Measurements from ENCODE around the gene SERPINB3.
"Not testable (repeated sequence)": the region's sequence is repeated elsewhere in the genome, so short reads cannot be mapped to it uniquely, and the experiment has no call there.

Gene SERPINB3

DNA sequence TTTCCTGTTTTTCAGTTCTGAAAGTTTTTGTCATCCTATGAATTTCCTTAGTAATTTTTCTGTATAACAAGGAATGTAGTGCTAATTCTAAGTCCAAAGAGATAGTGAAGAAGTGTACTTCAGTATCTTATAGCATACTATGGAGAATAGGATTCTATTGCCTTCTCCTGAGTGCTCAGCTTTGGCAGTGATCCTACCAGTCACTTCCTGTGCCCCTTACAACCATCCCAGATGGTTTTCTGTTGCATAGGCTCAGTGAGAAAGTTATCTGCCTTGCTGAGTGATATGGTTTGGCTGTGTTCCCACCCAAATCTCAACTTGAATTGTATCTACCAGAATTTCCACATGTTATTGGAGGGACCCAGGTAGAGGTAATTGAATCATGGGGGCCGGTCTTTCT, 17.0 kb downstream of the SERPINB3 start:
- DNase-seq, result not testable (repeated sequence)

DNA sequence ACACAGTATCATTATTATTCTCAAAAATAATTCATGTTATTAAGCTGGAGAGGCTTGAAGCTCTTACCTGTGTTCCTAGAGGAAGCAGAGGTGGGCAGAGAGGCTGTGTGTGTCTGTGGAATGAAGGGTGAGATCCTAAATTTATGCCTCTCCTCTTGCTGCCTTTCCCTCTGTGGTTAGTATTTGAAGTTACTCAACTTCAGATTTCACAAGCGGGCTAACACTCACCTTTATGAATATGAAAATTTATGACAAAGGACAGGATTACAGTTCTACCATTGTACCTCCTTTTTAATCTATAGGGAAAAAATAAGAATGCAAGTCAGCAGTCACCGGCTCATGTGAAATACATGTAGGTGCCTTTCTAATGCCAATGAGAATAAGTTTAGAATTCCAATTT, 17.6 kb downstream of the SERPINB3 start, which contains the start of gene SERPINB4:
TSS of gene SERPINB4 (minus strand) at position 115 of the 400 bp plus-strand sequence. CDS start 679 bp downstream, outside the sequence.
- DNase-seq, result not testable (repeated sequence)

DNA sequence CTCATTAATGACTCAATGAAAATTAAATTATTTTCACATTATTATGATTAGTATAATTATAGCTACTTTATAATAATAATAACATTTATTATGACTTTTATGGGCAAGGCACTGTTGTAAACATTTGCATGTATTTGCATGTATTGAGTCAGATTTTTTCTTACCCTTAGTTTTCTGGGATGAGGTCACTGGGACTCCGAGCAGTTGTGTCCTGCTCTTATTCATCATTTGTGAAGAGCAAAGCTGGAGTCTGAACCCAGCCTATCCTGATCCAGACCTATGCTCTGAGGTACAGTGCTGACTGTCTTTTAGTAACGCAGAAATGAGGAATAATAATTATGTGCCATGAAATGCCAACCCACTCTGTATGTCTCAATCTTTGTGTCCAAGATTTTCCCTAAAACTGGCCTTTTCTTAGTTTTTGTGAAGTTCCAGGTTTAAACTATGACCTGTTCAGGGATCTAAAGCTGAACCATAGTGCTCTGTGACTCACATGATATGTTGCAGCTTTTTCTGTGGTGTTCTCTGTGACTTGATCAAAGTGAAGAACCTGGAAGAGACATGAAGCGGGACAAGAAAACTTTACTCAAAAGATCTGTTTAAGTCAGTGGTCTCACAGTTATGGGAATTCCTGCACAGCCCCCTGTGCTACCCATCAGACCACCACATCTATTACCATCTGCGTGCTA, 18.9 kb downstream of the SERPINB3 start:
- not testable (repeated sequence) for DNase-seq

DNA sequence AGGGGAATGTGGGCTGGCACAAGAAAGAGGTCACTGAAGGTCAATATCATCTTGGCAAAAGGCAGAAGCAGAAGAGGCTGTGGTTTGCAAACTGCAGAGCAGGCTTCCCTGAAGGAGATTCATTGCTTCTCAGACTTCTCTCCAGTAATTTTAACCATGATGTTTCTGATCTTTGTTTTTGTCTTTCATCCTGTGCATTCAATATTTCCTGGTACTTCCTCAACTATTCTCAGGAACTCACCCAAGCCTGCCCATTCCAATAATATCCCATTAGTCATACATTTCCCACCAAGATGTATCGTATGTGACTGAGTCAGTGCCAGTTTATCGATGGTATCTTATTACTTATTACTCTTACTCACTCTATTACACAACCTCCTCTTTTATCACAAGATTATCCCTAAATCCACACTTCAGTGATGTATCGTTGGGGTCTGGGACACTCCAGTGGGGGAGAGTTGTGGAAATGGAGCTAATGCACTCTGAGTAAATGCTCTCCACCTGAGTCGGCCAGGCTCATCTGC, 20.5 kb downstream of the SERPINB3 start:
- DNase-seq, result not testable (repeated sequence)

DNA sequence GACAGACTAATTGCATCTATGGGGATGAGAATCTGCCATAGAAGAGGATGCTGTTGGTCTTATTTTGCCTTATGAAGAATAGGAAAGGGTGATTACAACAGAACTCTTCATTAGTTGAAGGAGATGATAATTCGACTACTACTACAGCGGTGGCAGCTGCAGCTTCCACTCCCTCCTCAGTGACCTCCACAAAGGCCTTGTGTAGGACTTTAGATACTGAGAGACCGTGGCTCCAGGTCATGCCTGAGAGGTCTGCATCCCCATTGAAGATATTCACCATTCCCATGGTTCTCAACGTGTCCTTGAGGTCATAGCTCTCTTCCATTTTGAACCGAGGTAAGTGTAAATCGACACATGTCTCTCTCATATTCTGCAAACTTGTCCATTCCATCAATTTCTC, 24.0 kb downstream of the SERPINB3 start:
- DNase-seq, result no peak

DNA sequence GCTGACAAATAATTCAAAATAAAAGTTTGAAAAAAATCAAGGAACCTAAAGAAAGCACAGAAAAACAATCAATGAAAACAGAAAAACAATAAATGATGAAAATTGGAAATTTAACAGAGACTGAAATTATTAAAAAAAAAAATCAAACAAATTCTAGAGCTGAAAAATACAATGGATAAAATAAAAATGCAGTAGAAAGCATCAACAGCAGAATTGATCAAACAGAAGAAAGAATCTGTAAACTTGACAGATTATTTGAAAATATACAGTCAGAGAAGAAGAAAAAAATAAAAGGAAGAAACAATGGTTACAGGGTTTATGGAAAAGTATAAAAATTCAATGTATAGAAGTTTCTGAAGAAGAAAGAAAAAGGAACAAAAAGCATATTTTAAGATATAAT, 33.9 kb downstream of the SERPINB3 start:
- no peak for DNase-seq

DNA sequence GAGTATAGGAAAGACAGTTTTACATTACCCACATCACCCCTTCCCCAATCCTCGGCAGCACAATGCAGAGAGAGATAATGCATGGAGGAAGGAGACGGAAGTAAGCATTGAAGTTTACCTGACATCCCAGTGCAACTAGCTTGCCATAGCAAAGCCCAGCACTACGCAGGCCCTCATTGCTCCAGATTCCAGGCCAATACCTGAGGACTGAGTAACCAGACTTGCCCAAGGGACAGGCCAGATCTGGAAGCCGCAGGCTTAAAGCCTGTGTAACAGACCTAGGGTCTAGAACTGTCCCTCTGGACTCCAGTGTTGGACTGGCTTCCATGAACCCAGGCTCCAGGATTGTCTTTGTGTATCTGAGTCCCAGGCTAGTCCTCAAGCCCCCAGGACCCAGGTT, 35.3 kb downstream of the SERPINB3 start:
- no peak for DNase-seq

DNA sequence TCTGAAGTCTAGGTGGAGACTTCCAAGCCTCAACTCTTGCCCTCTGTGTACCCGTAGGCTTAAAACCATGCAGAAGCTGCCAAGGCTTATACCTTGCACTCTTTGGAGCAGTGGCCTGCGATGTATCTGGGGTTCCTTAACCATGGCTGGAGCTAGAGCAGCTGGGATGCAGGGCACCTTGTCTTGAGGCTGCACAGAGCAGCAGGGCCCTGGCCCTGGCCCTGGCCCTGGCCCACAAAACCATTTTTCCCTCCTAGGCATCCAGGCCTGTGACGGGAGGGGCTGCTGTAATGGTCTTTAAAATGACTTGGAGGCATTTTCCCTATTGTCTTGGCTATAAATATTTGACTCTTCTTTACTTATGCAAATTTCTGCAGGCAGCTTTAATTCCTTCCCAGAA, 36.8 kb downstream of the SERPINB3 start:
- no peak for DNase-seq

DNA sequence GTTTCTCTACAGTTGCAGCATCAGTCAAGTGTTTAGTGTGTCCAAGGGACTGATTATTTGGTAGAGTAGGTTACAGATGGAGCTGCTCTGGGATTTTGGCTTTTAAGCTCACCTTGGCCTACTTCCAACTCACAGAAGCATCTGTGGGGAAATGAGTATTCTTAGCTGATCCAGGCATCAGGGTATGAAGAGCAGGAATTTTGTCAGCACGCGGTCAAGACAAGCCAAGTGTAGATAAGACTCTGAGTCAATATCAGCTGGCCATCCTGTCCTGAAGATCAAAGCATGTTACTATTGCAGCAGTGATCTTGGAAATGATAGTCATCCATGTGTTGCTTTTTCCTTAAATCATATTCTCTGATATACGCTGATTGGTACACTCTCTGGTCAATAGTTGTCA, 42.0 kb downstream of the SERPINB3 start:
- DNase-seq, result no peak

DNA sequence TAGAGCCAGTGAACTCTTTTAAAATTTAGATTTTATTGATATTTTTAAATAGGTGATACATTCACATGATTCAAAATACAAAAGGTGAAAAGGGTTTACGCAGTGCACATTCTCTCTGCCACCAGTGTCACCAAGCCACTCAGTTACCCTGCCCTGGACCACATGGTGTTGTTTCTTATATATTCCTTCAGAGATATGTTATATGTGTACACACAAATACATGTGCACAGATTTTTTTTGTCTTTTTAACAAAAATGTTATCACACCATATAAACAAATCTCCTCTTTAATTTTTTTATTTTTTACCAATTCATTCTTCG, 43.8 kb downstream of the SERPINB3 start:
- no peak for DNase-seq

DNA sequence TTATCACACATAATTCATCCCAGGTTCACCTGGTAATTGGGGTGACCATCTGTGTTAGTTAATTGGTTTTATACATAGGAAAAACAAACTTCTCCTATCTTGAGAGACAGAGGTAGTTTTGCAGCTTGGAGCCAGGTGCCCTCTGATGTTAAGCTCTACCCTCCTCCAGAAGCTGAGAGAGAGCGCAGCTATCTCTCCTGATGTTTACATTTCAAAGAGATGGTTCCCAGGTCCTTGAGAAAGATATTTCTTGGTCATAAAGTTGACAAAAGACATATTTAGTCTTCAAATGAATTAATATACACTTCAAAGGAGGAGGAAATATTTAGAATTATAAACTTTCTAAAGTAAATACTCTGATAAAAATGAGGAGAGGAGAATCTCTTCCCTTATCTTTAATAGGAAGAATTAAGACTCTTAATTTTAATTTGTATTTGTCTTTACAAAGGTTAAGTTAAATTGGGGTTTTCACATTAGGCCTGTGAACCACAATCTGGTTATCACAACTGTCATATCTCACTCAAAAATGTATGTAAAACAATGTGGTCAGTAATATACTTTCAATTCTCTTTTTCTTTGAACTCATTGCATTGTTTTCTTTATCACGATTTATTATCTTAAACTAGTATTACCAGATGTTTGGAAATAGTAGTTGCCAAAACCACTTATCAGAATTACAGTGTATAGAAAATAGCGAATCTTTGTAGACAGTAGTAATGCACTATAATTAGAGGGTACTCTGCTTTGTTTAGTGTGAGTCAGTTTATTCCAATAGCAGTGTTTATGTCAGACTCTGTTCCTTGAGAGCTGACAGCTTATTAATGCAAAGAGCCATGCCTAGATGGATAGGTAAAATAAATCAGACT, 44.4 kb downstream of the SERPINB3 start:
- no peak for DNase-seq

DNA sequence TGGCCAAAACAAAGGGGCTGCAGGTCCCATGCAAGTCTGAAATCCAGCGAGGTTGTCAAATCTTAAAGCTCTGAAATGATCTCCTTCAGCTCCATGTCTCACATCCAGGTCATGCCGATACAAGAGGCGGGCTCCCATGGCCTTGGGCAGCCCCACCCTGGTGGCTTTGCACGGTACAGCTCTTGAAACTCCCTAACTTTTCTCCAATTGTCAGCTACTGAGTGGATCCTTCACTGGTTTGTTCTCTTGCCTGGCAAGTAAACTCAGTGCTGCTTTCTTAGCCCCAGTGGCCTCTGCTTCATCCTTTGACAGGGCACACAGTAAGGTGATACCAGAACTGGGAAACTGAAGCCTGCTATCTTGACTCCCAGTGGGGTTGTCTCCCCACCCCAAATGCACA, 48.3 kb downstream of the SERPINB3 start:
- no peak for DNase-seq

DNA sequence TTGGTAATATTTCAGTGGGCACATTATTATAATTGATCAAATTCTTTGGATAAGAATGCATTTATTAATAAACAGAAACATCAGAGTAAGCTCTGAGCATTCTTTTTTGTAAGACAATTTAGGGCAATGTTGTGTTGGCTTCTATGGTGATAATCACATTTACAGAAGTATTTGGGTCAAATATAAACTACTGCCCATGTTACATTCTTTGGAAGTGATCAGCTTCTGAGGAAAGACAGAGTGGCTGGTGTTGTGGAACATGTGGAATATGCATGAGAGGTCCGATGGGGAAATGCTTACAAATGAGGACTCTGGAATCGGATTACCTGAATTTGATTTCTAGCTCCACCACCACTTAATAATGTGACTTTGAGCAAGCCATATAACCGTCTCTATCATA, 55.2 kb downstream of the SERPINB3 start:
- DNase-seq, result no peak

Data from activated CD4-positive, alpha-beta T cell treated with anti-CD3 and anti-CD28 coated beads, Interleukin-2, amount 50 U/mL, for 4 hours (primary cell).